HFF-Myc (cell line): ENCODE data around the gene CD40.

Experiments
- DNase-seq: peaks from one replicate; pipeline ENCODE4 v3.0.0-alpha.2; 2011; ENCODE audit warnings: low read depth; ENCODE audit errors: extremely low read depth
- H3K4me3 ChIP-seq: replicated peaks from 2 replicates; pipeline ENCODE4 v1.5.1; 2011; ENCODE audit warnings: low read depth, mild to moderate bottlenecking, control low read depth, low read length
- CTCF ChIP-seq: IDR thresholded peaks from 2 replicates; pipeline ENCODE4 v1.5.1; 2012; ENCODE audit warnings: mild to moderate bottlenecking, low read depth, low read length, control low read depth; ENCODE audit errors: missing control alignments

Gene CD40

DNA sequence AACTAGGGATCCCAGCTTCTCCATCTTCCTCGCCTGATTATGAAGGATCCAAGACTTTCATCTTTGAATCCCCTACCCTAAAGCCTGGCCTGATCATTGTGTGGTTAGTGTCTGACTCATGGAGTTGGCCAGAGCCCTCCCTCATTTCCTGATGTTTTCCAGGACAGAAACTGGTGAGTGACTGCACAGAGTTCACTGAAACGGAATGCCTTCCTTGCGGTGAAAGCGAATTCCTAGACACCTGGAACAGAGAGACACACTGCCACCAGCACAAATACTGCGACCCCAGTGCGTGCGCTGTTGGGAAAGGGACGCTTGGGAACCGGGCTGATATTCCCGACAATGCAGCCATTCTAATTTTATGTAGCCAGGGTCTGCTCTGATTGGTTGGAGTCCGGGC, 4.0 kb downstream of the CD40 start:
- no peak for TF ChIP-seq CTCF
- DNase-seq: no peak
- H3K4me3 ChIP-seq: no peak overlapping the region

GRCh38 chr20:46122516-46123481, 4.7 kb downstream of the CD40 start:
- TF ChIP-seq CTCF: no peak
- DNase-seq: no peak
- no peak overlapping the region for H3K4me3 ChIP-seq

GRCh38 chr20:46123482-46124245, 5.5 kb downstream of the CD40 start:
- H3K4me3 ChIP-seq: no peak overlapping the region
- DNase-seq: no peak
- TF ChIP-seq CTCF: no peak

- no peak overlapping the region for H3K4me3 ChIP-seq
- TF ChIP-seq CTCF: no peak
- no peak for DNase-seq
Observed at GRCh38 chr20:46126440-46127056, 8.4 kb downstream of the CD40 start.

GRCh38 chr20:46127396-46128010, 9.4 kb downstream of the CD40 start:
- TF ChIP-seq CTCF: no peak
- no peak for DNase-seq
- no peak overlapping the region for H3K4me3 ChIP-seq
